Hematopoietic multipotent progenitor cell treated with erythropoietin and hydrocortisone succinate and interleukin-3 and kit ligand, for 17 days (in vitro differentiated cells): ENCODE data around the gene PLEKHA4.
A peak's percentile ranks its signal among the peaks of the same experiment; 100 is the strongest.
"Not testable (repeated sequence)": the region's sequence is repeated elsewhere in the genome, so short reads cannot be mapped to it uniquely, and the experiment has no call there.

Experiments used
- DNase-seq: peaks from one replicate; pipeline ENCODE4 v3.0.0-alpha.2; 2015; ENCODE audit warnings: low spot score

PLEKHA4 gene

DNA sequence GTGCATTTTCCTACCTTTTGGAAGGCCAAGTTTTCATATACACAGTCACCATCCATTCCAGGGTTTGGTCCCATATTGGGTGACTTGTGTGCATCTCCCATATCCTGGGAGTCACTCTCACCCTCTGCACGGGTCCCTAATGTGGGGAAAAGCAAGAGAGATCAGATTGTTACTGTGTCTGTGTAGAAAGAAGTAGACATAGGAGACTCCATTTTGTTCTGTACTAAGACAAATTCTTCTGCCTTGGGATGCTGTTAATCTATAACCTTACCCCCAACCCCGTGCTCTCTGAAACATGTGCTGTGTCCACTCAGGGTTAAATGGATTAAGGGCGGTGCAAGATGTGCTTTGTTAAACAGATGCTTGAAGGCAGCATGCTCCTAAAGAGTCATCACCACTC is 21.1 kb upstream of the PLEKHA4 start:
- DNase-seq = not testable (repeated sequence)

DNA sequence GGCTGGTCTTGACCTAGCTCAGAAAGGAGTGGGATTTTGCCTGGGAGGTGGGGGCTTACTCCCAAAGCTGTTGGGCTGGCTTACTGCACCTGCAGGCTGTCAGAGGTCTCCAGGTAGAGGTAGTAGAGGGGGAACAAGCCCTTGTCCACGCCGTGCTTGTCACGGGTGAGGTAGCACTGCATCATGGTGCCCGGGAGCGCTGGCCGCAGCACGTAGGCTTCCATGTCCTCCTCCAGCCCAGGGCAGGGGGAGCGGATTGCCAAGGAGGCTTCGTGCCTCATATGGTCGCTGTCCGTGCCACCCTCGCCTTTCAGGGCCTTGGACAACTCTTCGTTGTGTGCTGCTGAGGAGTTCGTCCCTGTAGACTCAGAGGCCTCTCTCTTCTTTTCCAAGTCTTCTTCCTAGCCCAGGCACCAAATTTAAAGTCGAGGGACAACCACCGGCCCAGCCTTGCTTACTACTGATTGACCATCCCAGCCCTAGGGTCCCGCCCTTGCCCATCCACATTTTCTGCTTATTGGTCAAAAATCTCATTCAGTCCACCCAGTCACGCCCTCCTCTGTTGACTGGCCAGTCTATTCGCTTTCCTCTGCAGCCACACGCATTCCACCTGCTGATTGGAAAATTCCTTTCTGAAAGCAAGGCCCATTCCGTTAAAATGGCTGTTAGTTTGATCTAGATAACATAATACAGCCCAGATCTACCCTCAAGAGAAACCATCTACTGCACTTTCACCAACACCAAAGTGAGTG is 19.6 kb upstream of the PLEKHA4 start:
- DNase-seq = no peak

DNA sequence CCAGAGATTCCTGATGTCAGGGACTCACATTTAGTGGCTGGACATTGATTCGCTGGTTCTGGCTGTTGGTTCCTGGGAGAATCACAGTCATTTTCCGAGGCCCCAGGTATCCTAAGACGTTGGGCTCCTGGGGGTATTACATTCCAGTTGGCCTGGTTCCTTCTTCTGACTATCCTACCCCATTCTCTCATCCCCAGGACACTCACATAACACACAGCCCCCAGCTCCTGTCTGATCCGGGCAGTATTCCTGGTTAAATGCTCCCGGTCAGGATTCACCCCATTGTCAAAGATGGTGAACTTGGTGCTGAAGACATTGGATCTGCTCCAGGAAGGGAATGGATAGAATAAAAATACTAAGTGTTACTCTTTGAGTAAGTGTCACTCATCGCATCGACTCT is 15.3 kb upstream of the PLEKHA4 start:
- DNase-seq = peak; percentile 21

DNA sequence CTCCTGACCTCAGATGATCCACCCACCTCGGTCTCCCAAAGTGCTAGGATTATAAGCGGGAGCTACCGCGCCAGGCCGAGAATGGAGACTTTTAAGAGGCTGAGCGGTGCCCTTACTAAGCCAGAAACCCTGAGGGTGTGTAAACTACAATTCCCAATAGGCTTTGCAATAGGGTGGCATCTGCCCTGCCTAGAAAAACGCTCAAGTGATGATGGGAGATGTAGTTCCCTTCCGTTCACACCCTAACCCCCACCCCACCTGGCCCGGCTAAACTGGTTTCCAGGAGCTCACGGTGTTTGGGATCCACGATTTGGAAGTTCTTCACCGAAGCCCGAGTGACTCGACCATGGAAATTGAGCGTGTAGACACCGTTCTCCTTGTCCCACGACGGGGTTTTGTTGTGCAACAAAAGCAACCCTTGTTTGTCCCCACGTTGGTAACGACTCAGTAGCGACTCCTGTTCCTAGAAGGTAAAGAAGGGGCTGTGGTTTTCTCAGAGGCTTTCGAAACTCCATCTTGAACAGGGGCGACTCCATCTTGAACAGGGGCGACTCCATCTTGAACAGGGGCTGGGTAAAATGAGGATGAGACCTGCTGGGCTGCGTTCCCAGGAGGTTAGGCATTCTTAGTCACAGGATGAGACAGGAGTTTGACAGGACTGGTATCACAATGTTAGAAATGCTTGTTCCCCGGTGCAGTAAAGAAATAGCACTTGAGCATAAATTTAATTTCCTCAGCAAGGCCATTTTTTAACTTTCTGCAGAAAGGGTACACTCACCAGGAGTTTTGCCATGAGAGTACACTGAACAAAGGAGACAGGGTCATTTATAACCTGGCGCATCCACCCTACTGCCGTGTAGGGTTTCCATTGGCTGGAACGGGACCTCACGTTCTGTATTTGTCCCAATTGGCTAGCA is 13.6 kb upstream of the PLEKHA4 start:
- peak; percentile 48 for DNase-seq

DNA sequence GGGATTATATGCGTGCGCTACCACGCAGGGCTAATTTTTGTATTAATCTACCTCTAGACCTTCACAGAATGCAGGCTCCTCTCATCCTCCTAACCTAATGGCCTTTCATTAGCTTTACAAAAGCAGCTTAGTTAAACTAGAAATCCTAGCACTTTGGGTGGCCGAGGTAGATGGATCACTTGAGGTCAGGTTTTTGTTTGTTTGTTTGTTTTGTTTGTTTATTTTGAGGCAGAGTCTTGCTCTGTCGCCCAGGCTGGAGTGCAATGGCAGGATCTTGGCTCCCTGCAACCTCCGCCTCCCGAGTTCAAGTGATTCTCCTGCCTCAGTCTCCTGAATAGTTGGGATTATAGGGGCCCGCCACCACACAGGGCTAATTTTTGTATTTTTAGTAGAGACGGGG is 11.3 kb upstream of the PLEKHA4 start:
- DNase-seq = peak; percentile 28

DNA sequence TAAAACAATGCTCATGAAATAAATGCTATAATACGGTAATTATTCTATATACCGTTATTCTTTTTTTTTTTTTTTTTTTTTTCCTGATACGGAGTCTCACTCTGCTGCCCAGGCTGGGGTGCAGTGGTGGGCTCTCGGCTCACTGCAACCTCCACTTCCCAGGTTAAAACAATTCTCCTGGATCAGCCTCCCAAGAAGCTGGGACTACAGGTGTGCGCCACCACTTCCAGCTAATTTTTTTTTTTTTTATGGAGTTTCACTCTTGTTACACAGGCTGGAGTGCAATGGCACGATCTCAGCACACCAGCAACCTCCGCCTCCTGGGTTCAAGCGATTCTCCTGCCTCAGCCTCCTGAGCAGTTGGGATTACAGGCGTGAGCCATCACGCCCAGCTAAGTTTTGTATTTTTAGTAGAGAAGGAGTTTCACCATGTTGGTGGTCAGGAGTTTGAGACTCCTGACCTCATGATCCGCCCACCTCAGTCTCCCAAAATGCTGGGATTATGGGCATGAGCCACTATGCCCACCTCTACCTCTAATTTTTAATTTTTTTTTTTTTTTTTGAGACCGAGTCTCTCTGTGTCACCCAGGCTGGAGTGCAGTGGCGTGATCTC is 10.7 kb upstream of the PLEKHA4 start:
- DNase-seq = no peak

DNA sequence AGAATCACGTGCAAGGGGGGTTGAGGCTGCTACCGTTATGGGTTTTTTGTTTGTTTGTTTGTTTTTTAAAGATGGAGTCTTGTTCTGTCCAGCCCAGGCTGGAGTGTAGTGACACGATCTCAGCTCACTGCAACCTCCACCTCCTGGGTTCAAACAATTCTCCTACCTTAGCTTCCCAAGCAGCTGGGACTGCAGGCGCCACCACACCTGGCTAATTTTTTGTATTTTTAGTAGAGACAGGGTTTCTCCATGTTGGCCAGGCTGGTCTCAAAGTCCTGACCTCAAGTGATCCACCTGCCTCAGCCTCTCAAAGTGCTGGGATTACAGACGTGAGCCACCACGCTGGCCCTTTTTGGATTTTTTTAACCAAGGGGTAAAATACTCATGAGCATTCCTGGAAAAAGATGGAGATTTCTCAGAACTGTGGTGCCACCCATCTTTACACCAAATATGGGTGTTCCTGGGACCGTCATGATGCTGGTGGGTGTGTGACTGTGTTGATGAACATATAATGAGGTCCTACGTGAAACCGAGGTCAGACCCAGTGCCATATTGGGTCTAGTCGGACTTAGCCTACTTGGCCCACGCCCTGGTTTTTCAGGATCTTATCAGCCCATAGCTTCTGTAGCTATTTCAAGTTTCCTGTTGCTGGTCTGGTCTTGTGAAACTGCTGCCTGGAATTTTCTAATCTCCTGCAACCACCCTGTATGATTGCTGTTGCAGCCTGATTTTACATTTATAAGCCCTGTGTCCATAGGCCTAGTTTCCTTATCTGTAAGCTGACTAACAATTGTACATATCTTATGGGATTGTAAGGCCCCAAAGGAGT is 10.0 kb upstream of the PLEKHA4 start:
- DNase-seq = peak; percentile 92

DNA sequence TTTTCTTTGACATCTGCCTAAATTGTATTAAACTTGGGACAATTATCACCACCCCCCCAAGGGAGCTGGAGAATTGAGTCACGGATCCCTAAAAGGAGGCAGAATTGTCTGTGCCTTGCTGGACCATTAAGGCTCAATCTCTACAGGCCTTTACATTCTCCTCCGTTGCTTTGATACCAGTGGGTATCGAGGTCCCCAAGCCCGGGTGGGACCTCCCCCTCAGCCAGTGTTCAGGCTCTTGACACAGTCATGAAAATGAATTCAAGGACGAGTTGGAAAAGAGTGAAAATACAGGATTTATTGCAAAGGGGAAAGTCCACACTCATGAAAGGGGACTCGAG is 9.4 kb upstream of the PLEKHA4 start:
- DNase-seq = peak; percentile 68

DNA sequence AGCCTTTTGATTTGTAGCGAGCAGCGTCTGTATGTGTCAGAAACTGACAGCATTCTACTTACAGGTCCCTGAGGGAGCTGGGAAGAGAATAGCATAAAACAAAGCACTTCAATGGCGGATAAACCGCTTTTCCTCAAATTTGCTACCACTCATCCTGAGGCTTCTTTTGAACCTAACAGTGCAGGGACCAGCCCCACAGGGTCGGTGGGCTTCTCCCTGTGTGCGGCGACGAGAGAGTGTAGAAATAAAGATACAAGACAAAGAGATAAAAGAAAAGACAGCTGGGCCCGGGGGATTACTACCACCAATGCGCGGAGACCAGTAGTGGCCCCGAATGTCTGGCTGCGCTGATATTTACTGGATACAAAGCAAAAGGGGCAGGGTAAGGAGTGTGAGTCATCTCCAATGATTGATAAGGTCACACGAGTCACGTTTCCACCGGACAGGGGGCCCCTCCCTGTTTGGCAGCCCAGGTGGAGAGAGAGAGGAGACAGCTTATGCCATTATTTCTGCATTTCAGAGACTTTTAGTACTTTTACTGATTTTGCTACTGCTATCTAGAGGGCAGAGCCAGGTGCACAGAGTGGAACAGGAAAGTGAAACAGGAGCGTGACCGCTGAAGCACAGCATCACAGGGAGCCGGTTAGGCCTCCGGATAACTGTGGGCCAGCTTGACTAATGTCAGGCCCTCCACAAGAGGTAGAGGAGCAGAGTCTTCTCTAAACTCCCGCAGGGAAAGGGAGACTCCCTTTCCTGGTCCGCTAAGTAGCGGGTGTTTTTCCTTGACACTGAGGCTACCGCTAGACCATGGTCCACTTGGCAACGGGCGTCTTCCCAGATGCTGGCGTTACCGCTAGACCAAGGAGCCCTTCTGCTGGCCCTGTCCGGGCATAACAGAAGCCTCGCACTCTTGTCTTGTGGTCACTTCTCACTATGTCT is 7.9 kb upstream of the PLEKHA4 start:
- peak; percentile 92 for DNase-seq

DNA sequence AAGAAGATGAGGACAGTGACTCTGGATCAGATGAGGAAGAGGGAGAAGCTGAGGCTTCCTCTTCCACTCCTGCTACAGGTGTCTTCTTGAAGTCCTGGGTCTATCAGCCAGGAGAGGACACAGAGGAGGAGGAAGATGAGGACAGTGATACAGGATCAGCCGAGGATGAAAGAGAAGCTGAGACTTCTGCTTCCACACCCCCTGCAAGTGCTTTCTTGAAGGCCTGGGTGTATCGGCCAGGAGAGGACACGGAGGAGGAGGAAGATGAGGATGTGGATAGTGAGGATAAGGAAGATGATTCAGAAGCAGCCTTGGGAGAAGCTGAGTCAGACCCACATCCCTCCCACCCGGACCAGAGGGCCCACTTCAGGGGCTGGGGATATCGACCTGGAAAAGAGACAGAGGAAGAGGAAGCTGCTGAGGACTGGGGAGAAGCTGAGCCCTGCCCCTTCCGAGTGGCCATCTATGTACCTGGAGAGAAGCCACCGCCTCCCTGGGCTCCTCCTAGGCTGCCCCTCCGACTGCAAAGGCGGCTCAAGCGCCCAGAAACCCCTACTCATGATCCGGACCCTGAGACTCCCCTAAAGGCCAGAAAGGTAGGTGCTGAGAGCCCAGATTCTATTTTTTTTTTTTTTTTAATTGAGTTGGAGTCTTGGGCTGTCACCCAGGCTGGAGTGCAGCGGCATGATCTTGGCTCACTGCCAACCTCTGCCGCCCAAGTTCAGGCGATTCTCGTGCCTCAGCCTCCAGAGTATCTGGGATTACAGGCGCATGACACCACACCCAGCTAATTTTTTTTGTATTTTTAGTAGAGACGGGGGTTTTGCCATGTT is 6.1 kb upstream of the PLEKHA4 start:
- peak; percentile 90 for DNase-seq

DNA sequence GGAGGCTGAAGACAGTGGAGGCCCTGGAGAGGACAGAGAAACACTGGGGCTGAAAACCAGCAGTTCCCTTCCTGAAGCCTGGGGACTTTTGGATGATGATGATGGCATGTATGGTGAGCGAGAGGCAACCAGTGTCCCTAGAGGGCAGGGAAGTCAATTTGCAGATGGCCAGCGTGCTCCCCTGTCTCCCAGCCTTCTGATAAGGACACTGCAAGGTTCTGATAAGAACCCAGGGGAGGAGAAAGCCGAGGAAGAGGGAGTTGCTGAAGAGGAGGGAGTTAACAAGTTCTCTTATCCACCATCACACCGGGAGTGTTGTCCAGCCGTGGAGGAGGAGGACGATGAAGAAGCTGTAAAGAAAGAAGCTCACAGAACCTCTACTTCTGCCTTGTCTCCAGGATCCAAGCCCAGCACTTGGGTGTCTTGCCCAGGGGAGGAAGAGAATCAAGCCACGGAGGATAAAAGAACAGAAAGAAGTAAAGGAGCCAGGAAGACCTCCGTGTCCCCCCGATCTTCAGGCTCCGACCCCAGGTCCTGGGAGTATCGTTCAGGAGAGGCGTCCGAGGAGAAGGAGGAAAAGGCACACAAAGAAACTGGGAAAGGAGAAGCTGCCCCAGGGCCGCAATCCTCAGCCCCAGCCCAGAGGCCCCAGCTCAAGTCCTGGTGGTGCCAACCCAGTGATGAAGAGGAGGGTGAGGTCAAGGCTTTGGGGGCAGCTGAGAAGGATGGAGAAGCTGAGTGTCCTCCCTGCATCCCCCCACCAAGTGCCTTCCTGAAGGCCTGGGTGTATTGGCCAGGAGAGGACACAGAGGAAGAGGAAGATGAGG is 5.3 kb upstream of the PLEKHA4 start:
- DNase-seq = peak; percentile 96

DNA sequence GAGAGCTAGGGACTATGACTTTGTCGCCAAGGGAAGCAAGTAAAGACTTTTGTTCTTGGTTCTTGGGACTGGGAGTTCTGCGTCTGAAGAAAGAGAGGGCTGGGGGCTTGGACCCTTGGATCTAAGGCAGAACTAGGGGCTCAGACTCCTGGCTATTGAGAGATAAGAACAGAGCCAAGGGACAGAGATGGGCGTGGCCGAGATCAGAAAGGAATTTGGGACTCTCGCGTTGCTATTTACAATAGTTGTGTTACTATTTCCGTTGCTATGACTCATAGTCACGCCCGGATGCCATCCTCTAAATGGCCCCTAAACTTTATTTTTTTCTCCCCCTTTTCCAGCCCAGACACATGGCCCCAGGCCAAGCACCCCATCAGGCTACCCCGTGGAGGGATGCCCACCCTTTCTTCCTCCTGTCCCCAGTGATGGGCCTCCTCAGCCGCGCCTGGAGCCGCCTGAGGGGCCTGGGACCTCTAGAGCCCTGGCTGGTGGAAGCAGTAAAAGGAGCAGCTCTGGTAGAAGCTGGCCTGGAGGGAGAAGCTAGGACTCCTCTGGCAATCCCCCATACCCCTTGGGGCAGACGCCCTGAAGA is 4.6 kb upstream of the PLEKHA4 start:
- DNase-seq = peak; percentile 93

DNA sequence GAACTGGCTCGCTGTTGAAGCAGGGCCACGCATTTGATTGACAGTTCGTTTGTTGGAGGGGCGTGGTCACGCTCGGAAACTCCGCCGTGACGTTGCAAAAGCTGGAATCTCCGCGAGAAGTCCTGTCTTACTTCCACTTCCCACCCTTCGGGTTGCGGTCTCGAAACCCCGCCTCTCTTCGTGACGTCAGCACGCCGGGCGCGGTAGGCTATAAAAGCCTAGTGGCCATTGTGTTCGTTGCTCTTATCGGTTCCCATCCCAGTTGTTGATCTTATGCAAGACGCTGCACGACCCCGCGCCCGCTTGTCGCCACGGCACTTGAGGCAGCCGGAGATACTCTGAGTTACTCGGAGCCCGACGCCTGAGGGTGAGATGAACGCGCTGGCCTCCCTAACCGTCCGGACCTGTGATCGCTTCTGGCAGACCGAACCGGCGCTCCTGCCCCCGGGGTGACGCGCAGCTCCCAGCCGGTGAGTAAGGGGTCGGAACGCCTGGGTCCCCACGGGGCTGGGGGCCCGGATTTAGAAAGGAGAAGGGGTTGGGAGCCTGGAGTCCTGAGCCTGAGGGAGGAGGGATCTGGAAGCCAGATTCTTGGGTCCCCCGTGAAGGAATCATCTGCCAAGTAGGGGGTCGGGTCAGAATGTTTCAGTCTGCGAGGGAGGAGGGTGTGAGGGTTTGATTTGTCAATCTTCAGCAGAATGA is 3.9 kb upstream of the PLEKHA4 start, which contains the start of gene PPP1R15A:
Gene PPP1R15A (plus strand): TSS at position 240 of the 702 bp plus-strand sequence. CDS start 813 bp downstream, outside the sequence.
- DNase-seq = peak; percentile 100

DNA sequence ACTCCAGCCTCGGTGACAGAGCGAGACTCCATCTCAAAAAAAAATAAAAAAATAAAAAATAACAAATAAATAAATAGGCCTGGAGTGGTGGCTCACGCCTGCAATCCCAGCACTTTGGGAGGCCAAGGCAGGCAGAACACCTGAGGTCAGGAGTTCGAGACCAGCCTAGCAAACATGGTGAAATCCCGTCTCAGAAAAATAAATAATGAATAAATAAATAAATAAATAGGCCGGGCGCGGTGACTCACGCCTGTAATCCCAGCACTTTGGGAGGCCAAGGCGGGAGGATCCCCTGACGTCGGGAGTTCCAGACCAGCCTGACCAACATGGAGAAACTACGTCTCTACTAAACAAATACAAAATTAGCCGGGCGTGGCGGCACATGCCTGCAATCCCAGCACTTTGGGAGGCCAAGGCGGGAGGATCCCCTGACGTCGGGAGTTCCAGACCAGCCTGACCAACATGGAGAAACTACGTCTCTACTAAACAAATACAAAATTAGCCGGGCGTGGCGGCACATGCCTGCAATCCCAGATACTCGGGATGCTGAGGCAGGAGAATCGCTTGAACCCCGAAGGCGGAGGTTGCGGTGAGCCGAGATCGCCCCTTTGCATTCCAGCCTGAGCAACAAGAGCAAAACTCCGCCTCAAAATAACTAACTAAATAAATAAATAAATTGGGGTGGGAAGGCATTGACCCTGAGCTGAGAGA is 3.2 kb upstream of the PLEKHA4 start:
- not testable (repeated sequence) for DNase-seq

DNA sequence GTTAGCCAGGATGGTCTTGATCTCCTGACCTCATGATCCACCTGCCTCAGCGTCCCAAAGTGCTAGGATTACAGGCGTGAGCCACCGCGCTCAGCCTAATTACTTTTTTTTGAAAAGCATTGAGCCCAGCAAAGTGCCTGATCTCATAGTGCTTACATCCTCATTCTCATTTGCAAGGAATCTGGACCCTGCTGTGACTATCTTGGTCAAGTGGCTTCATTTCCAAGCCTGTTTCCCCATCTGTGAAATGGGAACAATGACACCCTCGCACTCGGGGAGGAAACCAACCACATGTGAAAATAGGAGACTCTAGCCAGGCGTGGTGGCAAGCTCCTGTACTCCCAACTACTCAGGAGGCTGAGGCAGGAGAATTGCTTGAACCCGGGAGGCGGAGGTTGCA is 1.6 kb upstream of the PLEKHA4 start:
- DNase-seq = no peak

DNA sequence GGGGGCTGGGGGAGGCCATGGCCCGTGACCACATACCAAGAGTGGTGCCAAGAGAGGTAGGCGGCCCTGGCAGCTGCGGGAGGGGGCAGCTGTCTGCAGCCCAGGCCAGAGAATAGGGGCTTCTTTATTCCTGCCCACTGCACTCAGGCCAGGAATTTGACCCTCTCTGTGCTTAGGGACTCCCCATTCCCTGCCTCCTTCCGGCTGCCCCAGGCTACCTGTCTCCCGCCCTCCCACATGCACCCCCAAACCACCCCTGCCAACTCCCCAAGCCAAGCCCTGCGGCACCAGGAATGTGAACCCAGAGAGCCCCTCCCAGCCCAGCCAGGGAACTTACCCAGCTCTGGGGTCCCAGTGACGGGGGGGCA is 687 bp downstream of the PLEKHA4 start:
- no peak for DNase-seq

DNA sequence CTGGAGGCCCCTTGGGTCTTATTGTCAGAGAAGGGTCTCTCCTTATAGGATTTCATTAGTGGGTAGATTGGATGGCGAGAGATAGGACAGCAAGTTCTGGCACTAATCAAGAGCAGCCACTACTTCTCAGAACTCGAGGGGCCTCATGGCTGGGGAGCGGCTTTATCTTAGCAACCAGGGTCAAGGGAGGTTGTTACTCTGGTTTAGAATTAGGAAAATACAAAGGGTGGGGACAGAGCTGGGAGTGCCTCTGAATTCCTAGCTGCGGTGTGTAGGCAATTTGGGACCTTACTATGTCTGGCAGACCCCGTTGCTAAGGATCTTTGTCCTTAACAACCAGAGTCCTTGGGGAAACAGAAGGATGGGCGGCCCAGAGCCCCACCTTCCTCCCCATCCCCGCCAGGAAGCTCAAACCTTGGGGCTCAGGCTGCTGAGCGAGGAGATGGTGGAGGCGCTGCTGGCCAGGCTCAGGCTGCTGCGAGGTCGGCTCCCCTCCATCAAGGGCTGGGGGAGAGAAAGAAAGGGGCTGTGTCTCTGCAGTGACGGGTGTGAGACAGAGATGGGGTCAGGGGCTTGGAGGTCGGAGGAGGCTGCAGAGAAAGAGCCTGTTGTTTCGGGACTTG is 1.2 kb downstream of the PLEKHA4 start:
- peak; percentile 50 for DNase-seq
